HG02759 (cell line): ENCODE measurements around the gene ARPC5.

ENCODE experiments used
- ATAC-seq: cut with Tn5 transposase; IDR thresholded peaks from one replicate; pipeline ENCODE4 v1.9.1; 2021; ENCODE audit warnings: mild to moderate bottlenecking, moderate library complexity; ENCODE audit not compliant: unreplicated experiment

ARPC5 gene

GRCh38 chr1:183589384-183589783 is 46.2 kb downstream of the ARPC5 start:
- ATAC-seq: no peak

- ATAC-seq: no peak
Observed at GRCh38 chr1:183588827-183589226, 46.8 kb downstream of the ARPC5 start.

GRCh38 chr1:183586926-183587325 is 48.7 kb downstream of the ARPC5 start:
- no peak for ATAC-seq

GRCh38 chr1:183586455-183586854 is 49.1 kb downstream of the ARPC5 start:
- no peak for ATAC-seq

GRCh38 chr1:183585038-183585437 is 50.5 kb downstream of the ARPC5 start:
- no peak for ATAC-seq

- no peak for ATAC-seq
Observed at GRCh38 chr1:183584147-183584546, 51.4 kb downstream of the ARPC5 start.

GRCh38 chr1:183583466-183583865 is 52.1 kb downstream of the ARPC5 start:
- no peak for ATAC-seq

- ATAC-seq: no peak
Observed at GRCh38 chr1:183582021-183582713, 53.4 kb downstream of the ARPC5 start.

- ATAC-seq: no peak
Observed at GRCh38 chr1:183580281-183580682, 55.3 kb downstream of the ARPC5 start.

GRCh38 chr1:183578856-183579255 is 56.7 kb downstream of the ARPC5 start:
- ATAC-seq: no peak

GRCh38 chr1:183577897-183578465 is 57.6 kb downstream of the ARPC5 start:
- ATAC-seq: no peak

- ATAC-seq: no peak
Observed at GRCh38 chr1:183576537-183576936, 59.0 kb downstream of the ARPC5 start.

- ATAC-seq: no peak
Observed at GRCh38 chr1:183575606-183576005, 60.0 kb downstream of the ARPC5 start.

GRCh38 chr1:183572721-183573120 is 62.9 kb downstream of the ARPC5 start:
- ATAC-seq: no peak

GRCh38 chr1:183571678-183572268 is 63.8 kb downstream of the ARPC5 start:
- ATAC-seq: no peak
